T-helper 17 cell (primary cell): ENCODE results near the gene SLC15A2. TPM values are rescaled to one million over a fixed set of nuclear protein-coding genes. Genes with fewer than 3 reads are reported as not detected.
A peak's percentile ranks its signal among the peaks of the same experiment; 100 is the strongest.
"Not testable (repeated sequence)": the region's sequence is repeated elsewhere in the genome, so short reads cannot be mapped to it uniquely, and the experiment has no call there.

ENCODE experiments used
- ATAC-seq: fragments of 150-1000 bp; cut with Tn5 transposase; 2 replicates; pipeline ENCODE4 v1.10.0; 2021; ENCODE audit warnings: mild to moderate bottlenecking, moderate library complexity
- DNase-seq, 3 donors: peaks; one replicate each; pipeline versions ENCODE4 v3.0.0 to v3.0.0-alpha.2; 2020 to 2021
- H3K9me3 ChIP-seq: one replicate; pipeline ENCODE4 v1.7.0; 2013; ENCODE audit warnings: low read length, mild to moderate bottlenecking; ENCODE audit not compliant: control insufficient read depth, poor library complexity, severe bottlenecking
- H3K27ac Mint-ChIP-seq: one replicate; pipeline ENCODE4 v1.8.0; 2022; ENCODE audit warnings: mild to moderate bottlenecking, moderate library complexity, mixed read lengths
- H3K27me3 Mint-ChIP-seq: one replicate; pipeline ENCODE4 v1.8.0; 2022; ENCODE audit warnings: mixed read lengths
- H3K36me3 Mint-ChIP-seq: one replicate; pipeline ENCODE4 v1.8.0; 2022; ENCODE audit warnings: low read depth, mixed read lengths
- H3K4me1 Mint-ChIP-seq: one replicate; pipeline ENCODE4 v1.8.0; 2022; ENCODE audit warnings: mild to moderate bottlenecking, mixed read lengths
- H3K4me3 Mint-ChIP-seq: one replicate; pipeline ENCODE4 v1.8.0; 2022; ENCODE audit warnings: mild to moderate bottlenecking, moderate library complexity, mixed read lengths
- total RNA-seq, 4 donors: library from RNA in 2 of 4; stranded (reverse) in 2 of 4; gene quantifications; one replicate each; pipeline ENCODE4 v1.2.3 and lab custom pipeline; 2022 to 2026

Gene SLC15A2
- 1 to 10 TPM in 1 of 2 donors, under 1 TPM in 1; 0.44 to 2.6 TPM for total RNA-seq
- 1.1 to 1.2 reads per million in 2 donors for total RNA-seq (lab: John Stamatoyannopoulos, UW)

- DNase-seq (no peak), ATAC-seq (no peak)
- no peaks in the 10 kb centered on the region for H3K9me3 ChIP-seq
- Mint-ChIP-seq H3K27ac (no peak within 1 kb of the TSS), H3K27me3 (no peaks in the 10 kb centered on the region), H3K4me1 (peaks cover 2% of the 10 kb centered on the region), H3K4me3 (no peak within 1 kb of the TSS), H3K36me3 (no peaks in the 10 kb centered on the region)
These were observed at the start of gene SLC15A2 for GRCh38 chr3:121894301-121894990. TSS of gene SLC15A2 (plus strand) at chr3:121894401. CDS start at chr3:121894477, 76 bp downstream.

GRCh38 chr3:121844892-121845291 lies 49.3 kb upstream of the SLC15A2 start:
- H3K9me3 ChIP-seq: no peaks in the 10 kb centered on the region
- no peak for DNase-seq
- H3K36me3 Mint-ChIP-seq: peaks cover 6% of the 10 kb centered on the region
- H3K4me1 Mint-ChIP-seq: peaks cover 3% of the 10 kb centered on the region
- ATAC-seq: no peak
- H3K27ac Mint-ChIP-seq: no peak overlapping the region
- H3K27me3 Mint-ChIP-seq: no peaks in the 10 kb centered on the region
- no peak overlapping the region for H3K4me3 Mint-ChIP-seq

- H3K9me3 ChIP-seq: no peaks in the 10 kb centered on the region
- peaks cover 4% of the 10 kb centered on the region for H3K4me1 Mint-ChIP-seq
- H3K27me3 Mint-ChIP-seq: no peaks in the 10 kb centered on the region
- no peak overlapping the region for H3K27ac Mint-ChIP-seq
- H3K36me3 Mint-ChIP-seq: no peaks in the 10 kb centered on the region
- no peak for DNase-seq
- no peak for ATAC-seq
- no peak overlapping the region for H3K4me3 Mint-ChIP-seq
These were observed 41.9 kb upstream of the SLC15A2 start for GRCh38 chr3:121852256-121852655.

DNA sequence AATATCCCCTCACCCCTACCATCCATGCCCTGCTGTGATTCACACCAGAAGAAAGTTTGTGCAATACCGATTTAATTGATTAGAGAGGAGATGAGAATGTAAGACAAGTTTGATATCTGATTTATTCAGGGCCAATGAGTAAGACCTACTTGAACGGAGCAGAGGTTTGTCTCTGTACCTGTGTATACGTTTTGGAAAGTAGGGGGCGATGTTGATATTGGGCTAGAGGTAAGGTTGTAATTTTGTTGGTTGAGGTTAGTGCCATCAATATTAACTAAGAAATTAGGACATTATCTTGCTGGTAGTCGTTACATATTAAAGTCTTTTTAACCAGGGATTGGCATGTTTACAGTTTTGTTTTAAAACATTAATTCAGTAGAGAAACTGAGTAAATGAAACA lies 38.6 kb upstream of the SLC15A2 start:
- ATAC-seq (no peak), DNase-seq (no peak)
- H3K9me3 ChIP-seq: no peaks in the 10 kb centered on the region
- Mint-ChIP-seq H3K36me3 (peaks cover 3% of the 10 kb centered on the region), H3K27me3 (no peaks in the 10 kb centered on the region), H3K4me3 (no peak overlapping the region), H3K4me1 (peaks cover 4% of the 10 kb centered on the region), H3K27ac (peak overlapping the region; percentile 6)

- not testable (repeated sequence) for ATAC-seq, H3K27ac Mint-ChIP-seq, DNase-seq, H3K27me3 Mint-ChIP-seq, H3K36me3 Mint-ChIP-seq, H3K4me1 Mint-ChIP-seq, H3K4me3 Mint-ChIP-seq, H3K9me3 ChIP-seq
These were observed 36.4 kb upstream of the SLC15A2 start for GRCh38 chr3:121857778-121858177.

GRCh38 chr3:121863247-121863646 lies 31.0 kb upstream of the SLC15A2 start:
- H3K4me3 Mint-ChIP-seq, H3K9me3 ChIP-seq, ATAC-seq, H3K36me3 Mint-ChIP-seq, H3K27me3 Mint-ChIP-seq, H3K4me1 Mint-ChIP-seq, DNase-seq, H3K27ac Mint-ChIP-seq: not testable (repeated sequence)

DNA sequence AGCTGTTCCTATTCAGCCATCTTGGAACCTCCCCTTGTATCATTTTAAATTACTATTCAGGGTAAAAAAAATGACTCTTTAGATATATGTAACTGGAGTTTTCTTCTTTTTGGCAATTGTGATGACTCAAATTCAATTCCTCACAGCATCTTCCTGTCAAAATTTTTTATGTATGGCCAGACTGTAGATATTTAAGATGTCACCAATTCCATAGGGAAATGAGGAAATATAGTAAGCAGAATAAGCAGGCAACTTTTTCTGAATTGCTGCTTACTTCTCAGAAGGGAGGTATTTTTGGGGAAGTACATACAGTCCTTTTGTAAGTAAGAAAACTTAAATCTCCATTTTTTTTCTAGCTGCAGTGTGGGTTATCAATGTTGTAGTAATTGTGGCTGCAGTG lies 30.4 kb upstream of the SLC15A2 start:
- Mint-ChIP-seq H3K27me3 (no peaks in the 10 kb centered on the region), H3K4me3 (no peak overlapping the region), H3K27ac (no peak overlapping the region), H3K4me1 (peaks cover 4% of the 10 kb centered on the region), H3K36me3 (peaks cover 5% of the 10 kb centered on the region)
- no peak for DNase-seq
- no peak for ATAC-seq
- no peaks in the 10 kb centered on the region for H3K9me3 ChIP-seq

- no peak for DNase-seq
- Mint-ChIP-seq H3K27ac (no peak overlapping the region), H3K36me3 (peaks cover 6% of the 10 kb centered on the region), H3K27me3 (no peaks in the 10 kb centered on the region), H3K4me1 (no peaks in the 10 kb centered on the region), H3K4me3 (no peak overlapping the region)
- H3K9me3 ChIP-seq: no peaks in the 10 kb centered on the region
- no peak for ATAC-seq
These were observed 24.5 kb upstream of the SLC15A2 start for GRCh38 chr3:121869736-121870135.

GRCh38 chr3:121870717-121871116 lies 23.5 kb upstream of the SLC15A2 start:
- no peaks in the 10 kb centered on the region for H3K9me3 ChIP-seq

DNA sequence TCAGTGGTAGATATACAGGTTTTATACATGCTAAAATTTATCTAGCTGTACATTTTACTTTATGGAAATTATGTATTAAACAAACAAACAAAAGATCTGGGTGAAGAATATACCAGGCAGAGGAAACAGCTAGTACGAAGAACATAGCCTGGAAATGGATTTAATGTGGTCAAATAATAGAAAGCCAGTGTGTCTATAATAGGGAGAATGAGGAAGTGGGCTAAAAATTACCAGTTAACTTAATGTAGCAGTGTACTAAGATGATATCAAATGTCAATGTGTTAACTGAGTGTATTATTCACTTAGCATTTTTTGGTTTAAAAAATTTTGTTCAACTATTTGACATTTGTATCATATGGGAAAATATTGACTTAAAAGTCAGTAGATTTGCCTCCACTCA lies 22.8 kb upstream of the SLC15A2 start:
- Mint-ChIP-seq H3K27ac (no peak overlapping the region), H3K27me3 (no peaks in the 10 kb centered on the region), H3K4me3 (no peak overlapping the region), H3K4me1 (no peaks in the 10 kb centered on the region), H3K36me3 (peaks cover 6% of the 10 kb centered on the region)
- DNase-seq (no peak), ATAC-seq (no peak)
- no peaks in the 10 kb centered on the region for H3K9me3 ChIP-seq

More at GRCh38 chr3:121870717-121871116, 23.5 kb upstream of the SLC15A2 start:
- ATAC-seq (no peak), DNase-seq (no peak)
- no peak overlapping the region for H3K27ac Mint-ChIP-seq
- H3K36me3 Mint-ChIP-seq: peaks cover 6% of the 10 kb centered on the region
- no peak overlapping the region for H3K4me3 Mint-ChIP-seq
- H3K27me3 Mint-ChIP-seq: no peaks in the 10 kb centered on the region
- H3K4me1 Mint-ChIP-seq: no peaks in the 10 kb centered on the region

- ATAC-seq (no peak), DNase-seq (no peak)
- no peaks in the 10 kb centered on the region for H3K4me1 Mint-ChIP-seq
- H3K27ac Mint-ChIP-seq: no peak overlapping the region
- no peak overlapping the region for H3K4me3 Mint-ChIP-seq
- H3K36me3 Mint-ChIP-seq: no peaks in the 10 kb centered on the region
- no peaks in the 10 kb centered on the region for H3K9me3 ChIP-seq
- H3K27me3 Mint-ChIP-seq: no peaks in the 10 kb centered on the region
These were observed 15.8 kb upstream of the SLC15A2 start for GRCh38 chr3:121878411-121878810.

DNA sequence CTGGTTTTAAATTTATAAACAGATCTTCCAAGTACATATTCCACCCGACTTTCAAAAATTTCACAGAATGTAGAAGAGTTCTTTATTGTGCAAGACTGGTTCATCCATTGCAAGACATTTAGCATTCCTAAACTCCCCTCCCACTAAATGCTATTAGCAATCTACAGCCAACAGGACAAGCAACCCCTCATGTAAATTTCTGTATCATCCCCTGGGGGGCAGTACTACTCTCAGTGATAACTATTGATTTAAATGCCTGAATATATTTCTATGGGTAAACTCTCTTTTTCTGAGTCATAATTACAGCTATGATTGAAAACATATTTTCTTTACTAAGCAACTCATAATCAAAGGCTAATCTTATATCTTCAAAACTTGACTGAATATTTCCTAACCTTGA lies 10.7 kb upstream of the SLC15A2 start:
- no peak for DNase-seq
- no peak for ATAC-seq
- Mint-ChIP-seq H3K27me3 (no peaks in the 10 kb centered on the region), H3K27ac (no peak overlapping the region), H3K4me1 (no peaks in the 10 kb centered on the region), H3K36me3 (no peaks in the 10 kb centered on the region), H3K4me3 (no peak overlapping the region)
- H3K9me3 ChIP-seq: no peaks in the 10 kb centered on the region

GRCh38 chr3:121885386-121885785 lies 8.8 kb upstream of the SLC15A2 start:
- ATAC-seq (no peak), DNase-seq (no peak)
- H3K27ac Mint-ChIP-seq: no peak overlapping the region
- no peak overlapping the region for H3K4me3 Mint-ChIP-seq
- H3K4me1 Mint-ChIP-seq: no peaks in the 10 kb centered on the region
- no peaks in the 10 kb centered on the region for H3K9me3 ChIP-seq
- H3K36me3 Mint-ChIP-seq: no peaks in the 10 kb centered on the region
- H3K27me3 Mint-ChIP-seq: no peaks in the 10 kb centered on the region

GRCh38 chr3:121895121-121895520 lies 920 bp downstream of the SLC15A2 start:
- no peak for ATAC-seq
- H3K4me1 Mint-ChIP-seq: peaks cover 2% of the 10 kb centered on the region
- H3K27me3 Mint-ChIP-seq: no peaks in the 10 kb centered on the region
- H3K27ac Mint-ChIP-seq: no peak overlapping the region
- no peak overlapping the region for H3K4me3 Mint-ChIP-seq
- no peaks in the 10 kb centered on the region for H3K9me3 ChIP-seq
- no peak for DNase-seq
- H3K36me3 Mint-ChIP-seq: peaks cover 4% of the 10 kb centered on the region
